ENCODE measurements around the gene IL12RB1. TPM values are rescaled to one million over a fixed set of nuclear protein-coding genes. Genes with fewer than 3 reads are reported as not detected.

Gene IL12RB1
- total and polyA plus RNA-seq, 12 donors = 0.28 to 7.4 (median 1.8) TPM; not detected in 1

- DNase-seq = no peak
- Histone ChIP-seq H3K27me3 (no peaks in the 10 kb centered on the region), H3K9me3 (replicated peaks in 1 of 3) (no peaks in the 10 kb centered on the region), H3K27ac (peak overlapping the region in 1 of 5 donors; percentile 12), H3K4me1 (replicated peaks in 1 of 2) (peaks cover 0 to 15% of the 10 kb centered on the region in 2 donors), H3K36me3 (replicated peaks in 1 of 2) (peaks cover 0 to 29% of the 10 kb centered on the region in 2 donors), H3K4me3 (no peak overlapping the region)
- intact Hi-C loops (cut with DNase I) = no loop called here
- no peak for TF ChIP-seq POLR2A (IDR thresholded peaks at IDR 0.05)
- no peak for TF ChIP-seq CTCF (IDR thresholded peaks at IDR 0.05)
- WGBS, 4 donors = 76 to 94% (median 89%) methylated on average over 6 of the region's 6 CpGs
These were observed 72.5 kb downstream of the IL12RB1 start for GRCh38 chr19:18014197-18014596.

GRCh38 chr19:18013210-18014111 is 73.3 kb downstream of the IL12RB1 start:
- Histone ChIP-seq H3K9me3 (replicated peaks in 1 of 3) (no peaks in the 10 kb centered on the region), H3K4me1 (replicated peaks in 1 of 2) (peaks cover 0 to 21% of the 10 kb centered on the region in 2 donors), H3K27ac (peak overlapping the region in 1 of 5 donors; percentile 12), H3K27me3 (no peaks in the 10 kb centered on the region), H3K4me3 (no peak overlapping the region), H3K36me3 (replicated peaks in 1 of 2) (peaks cover 0 to 29% of the 10 kb centered on the region in 2 donors)
- DNase-seq = peak in 4 of 7 donors; percentile 18 to 68 (median 44)
- TF ChIP-seq POLR2A (IDR thresholded peaks at IDR 0.05) (no peak), CTCF (IDR thresholded peaks at IDR 0.05) (no peak)
- whole genome bisulfite sequencing, 4 donors = 64 to 68% (median 67%) methylated on average over 16 to 17 of the region's 17 CpGs
- intact Hi-C loops (cut with DNase I) = no loop called here

GRCh38 chr19:18010149-18010548 is 76.6 kb downstream of the IL12RB1 start:
- peaks cover 0 to 9% of the 10 kb centered on the region in 2 donors for H3K4me1 ChIP-seq (replicated peaks in 1 of 2)
- peak overlapping the region in 1 of 5 donors; percentile 4 for H3K27ac ChIP-seq
- no peak overlapping the region for H3K4me3 ChIP-seq
- no peaks in the 10 kb centered on the region for H3K9me3 ChIP-seq (replicated peaks in 1 of 3)
- no peak for TF ChIP-seq CTCF (IDR thresholded peaks at IDR 0.05)
- TF ChIP-seq POLR2A (IDR thresholded peaks at IDR 0.05) = no peak
- peak in 1 of 7 donors; percentile 23 for DNase-seq
- H3K36me3 ChIP-seq (replicated peaks in 1 of 2) = peaks cover 0 to 29% of the 10 kb centered on the region in 2 donors
- H3K27me3 ChIP-seq = no peaks in the 10 kb centered on the region
- 77 to 90% (median 80%) methylated on average over 3 to 11 of the region's 11 CpGs; no CpG with 5 or more reads in 1 of the 4 donors for WGBS, 4 donors
- intact Hi-C loops (cut with DNase I) = no loop called here

- DNase-seq = peak in 1 of 7 donors; percentile 17
- peaks cover 0 to 29% of the 10 kb centered on the region in 2 donors for H3K36me3 ChIP-seq (replicated peaks in 1 of 2)
- H3K4me3 ChIP-seq = peak overlapping the region in 1 of 4 donors; percentile 62
- intact Hi-C loops (cut with DNase I) = no loop called here
- no peak for TF ChIP-seq POLR2A (IDR thresholded peaks at IDR 0.05)
- TF ChIP-seq CTCF (IDR thresholded peaks at IDR 0.05) = no peak
- H3K27ac ChIP-seq = peak overlapping the region in 1 of 5 donors; percentile 4
- 84 to 92% (median 89%) methylated on average over 20 to 37 of the region's 37 CpGs for WGBS, 4 donors
- no peaks in the 10 kb centered on the region for H3K27me3 ChIP-seq
- H3K4me1 ChIP-seq (replicated peaks in 1 of 2) = peaks cover 0 to 9% of the 10 kb centered on the region in 2 donors
- H3K9me3 ChIP-seq (replicated peaks in 1 of 3) = no peaks in the 10 kb centered on the region
These were observed 77.2 kb downstream of the IL12RB1 start for GRCh38 chr19:18009412-18010066.

Data from adrenal gland (tissue), 12 donors.